Activated naive CD8-positive, alpha-beta T cell treated with anti-CD3 and anti-CD28 coated beads, Interleukin-2, amount 10 ng/mL, durations not matched to agents 7 days and 5 days (primary cell): ENCODE results near the gene TM9SF4. TPM values are rescaled to one million over a fixed set of nuclear protein-coding genes. Genes with fewer than 3 reads are reported as not detected.
A peak's percentile ranks its signal among the peaks of the same experiment; 100 is the strongest.
"Not testable (repeated sequence)": the region's sequence is repeated elsewhere in the genome, so short reads cannot be mapped to it uniquely, and the experiment has no call there.

Experiments used
- ATAC-seq: fragments of 150-1000 bp; cut with Tn5 transposase; one replicate; pipeline ENCODE4 v1.10.0; 2021; ENCODE audit warnings: low read depth, moderate library complexity
- POLR2A ChIA-PET: fragments of 350-600 bp; sonication (Branson Sonifier 250); formaldehyde crosslinking; loops from one replicate; lab custom pipeline; 2021; ENCODE audit warnings: antibody characterized with exemption; lab: Charles Lee
- DNase-seq: peaks from one replicate; pipeline ENCODE4 v3.0.0; 2021
- H3K27ac Mint-ChIP-seq: one replicate; pipeline ENCODE4 v1.8.0; 2022; ENCODE audit warnings: mild to moderate bottlenecking, mixed read lengths
- H3K27me3 Mint-ChIP-seq: one replicate; pipeline ENCODE4 v1.8.0; 2022; ENCODE audit warnings: mild to moderate bottlenecking, moderate library complexity, mixed read lengths
- H3K36me3 Mint-ChIP-seq: one replicate; pipeline ENCODE4 v1.8.0; 2021; ENCODE audit warnings: mild to moderate bottlenecking, mixed read lengths
- H3K4me1 Mint-ChIP-seq: one replicate; pipeline ENCODE4 v1.8.0; 2021; ENCODE audit warnings: mixed read lengths
- H3K4me3 Mint-ChIP-seq: one replicate; pipeline ENCODE4 v1.8.0; 2022; ENCODE audit warnings: mild to moderate bottlenecking, moderate library complexity, mixed read lengths
- H3K9me3 Mint-ChIP-seq: one replicate; pipeline ENCODE4 v1.8.0; 2021; ENCODE audit warnings: mixed read lengths
- total RNA-seq, 2 experiments: library from RNA; stranded (reverse); gene quantifications; one replicate each; pipeline ENCODE4 v1.2.3, GENCODE V29; 2021

TM9SF4 gene
- total RNA-seq, 2 experiments from 2014 or later, result 36.9 to 39.7 TPM

- H3K4me1 Mint-ChIP-seq, result peaks cover 29% of the 10 kb centered on the region
- H3K36me3 Mint-ChIP-seq, result peaks cover 11% of the 10 kb centered on the region
- DNase-seq (no peak), ATAC-seq (no peak)
- H3K27ac Mint-ChIP-seq, result no peak overlapping the region
- POLR2A ChIA-PET, result no interaction called here
- H3K4me3 Mint-ChIP-seq, result peak overlapping the region; percentile 99
- H3K27me3 Mint-ChIP-seq, result no peaks in the 10 kb centered on the region
- H3K9me3 Mint-ChIP-seq, result no peaks in the 10 kb centered on the region
Observed at GRCh38 chr20:32111156-32111686, 1.7 kb downstream of the TM9SF4 start.

- DNase-seq (no peak), ATAC-seq (no peak)
- peaks cover 32% of the 10 kb centered on the region for H3K4me1 Mint-ChIP-seq
- peaks cover 13% of the 10 kb centered on the region for H3K36me3 Mint-ChIP-seq
- H3K9me3 Mint-ChIP-seq, result no peaks in the 10 kb centered on the region
- no peak overlapping the region for H3K4me3 Mint-ChIP-seq
- no peak overlapping the region for H3K27ac Mint-ChIP-seq
- H3K27me3 Mint-ChIP-seq, result no peaks in the 10 kb centered on the region
- POLR2A ChIA-PET, result no interaction called here
Observed at GRCh38 chr20:32111753-32112152, 2.2 kb downstream of the TM9SF4 start.

DNA sequence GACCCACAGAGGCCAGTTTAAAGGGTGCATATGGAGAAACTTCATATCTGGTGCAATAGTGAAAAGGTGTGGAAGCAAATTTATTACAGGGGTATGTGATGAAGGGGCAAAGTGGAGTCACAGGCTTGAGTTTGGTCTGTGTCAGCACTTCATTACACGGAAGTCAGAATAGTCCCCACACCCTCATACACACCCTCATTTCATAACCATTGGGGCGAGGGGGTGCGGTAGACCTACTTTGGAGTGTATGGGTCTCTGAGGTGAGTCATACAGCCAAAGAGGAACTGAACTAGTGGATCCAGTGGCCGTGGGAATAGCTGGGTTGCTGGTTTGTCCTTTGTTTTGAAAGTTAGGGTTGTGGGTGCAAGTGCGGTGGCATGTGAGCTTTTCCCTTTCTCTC is 3.3 kb downstream of the TM9SF4 start:
- Mint-ChIP-seq H3K9me3 (no peaks in the 10 kb centered on the region), H3K4me3 (no peak overlapping the region), H3K36me3 (peaks cover 13% of the 10 kb centered on the region), H3K4me1 (peaks cover 35% of the 10 kb centered on the region), H3K27ac (no peak overlapping the region), H3K27me3 (no peaks in the 10 kb centered on the region)
- POLR2A ChIA-PET, result no interaction called here
- DNase-seq (no peak), ATAC-seq (no peak)

DNA sequence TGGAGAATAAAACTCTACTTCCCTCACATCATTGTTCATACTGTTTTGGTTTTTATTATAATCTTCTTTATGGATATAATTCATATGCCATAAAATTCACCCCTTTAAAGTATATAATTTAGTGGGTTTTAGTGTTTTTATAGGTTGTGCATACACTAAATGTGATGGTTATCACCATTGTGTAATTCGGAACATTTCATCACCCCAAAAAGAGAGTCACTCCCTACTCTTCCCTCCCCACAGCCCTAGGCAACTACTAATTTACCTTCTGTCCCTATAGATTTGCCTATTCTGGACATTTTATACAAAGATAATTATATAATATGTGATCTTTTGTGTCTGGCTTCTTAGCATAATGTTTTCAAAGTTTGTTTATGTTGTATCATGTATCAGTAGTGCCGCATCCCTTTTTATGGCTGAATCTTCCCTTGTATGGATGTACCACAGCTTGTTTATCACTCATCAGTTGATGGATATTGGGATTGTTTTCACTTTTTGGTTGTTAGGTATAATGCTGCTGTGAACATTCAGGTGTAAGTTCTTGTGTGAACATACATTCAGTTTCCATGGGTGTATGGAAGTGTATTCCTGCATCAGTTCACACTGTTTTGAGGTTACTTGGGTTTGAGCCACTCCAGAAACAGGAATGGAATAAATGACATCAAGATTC is 4.2 kb downstream of the TM9SF4 start:
- Mint-ChIP-seq H3K27me3 (no peaks in the 10 kb centered on the region), H3K4me1 (peaks cover 35% of the 10 kb centered on the region), H3K9me3 (no peaks in the 10 kb centered on the region), H3K4me3 (no peak overlapping the region), H3K36me3 (peaks cover 13% of the 10 kb centered on the region), H3K27ac (no peak overlapping the region)
- DNase-seq, result no peak
- POLR2A ChIA-PET, result no interaction called here
- ATAC-seq, result no peak

- Mint-ChIP-seq H3K27me3 (no peaks in the 10 kb centered on the region), H3K4me3 (no peak overlapping the region), H3K27ac (no peak overlapping the region), H3K4me1 (peaks cover 35% of the 10 kb centered on the region), H3K9me3 (no peaks in the 10 kb centered on the region), H3K36me3 (peaks cover 13% of the 10 kb centered on the region)
- DNase-seq (no peak), ATAC-seq (no peak)
- POLR2A ChIA-PET, result interaction anchor here (0.5 kb wide), 1 partner anchor 234 kb away, joined by 4 read pairs; no protein-coding TSS in a partner anchor
Observed at GRCh38 chr20:32114305-32114960, 4.9 kb downstream of the TM9SF4 start.

DNA sequence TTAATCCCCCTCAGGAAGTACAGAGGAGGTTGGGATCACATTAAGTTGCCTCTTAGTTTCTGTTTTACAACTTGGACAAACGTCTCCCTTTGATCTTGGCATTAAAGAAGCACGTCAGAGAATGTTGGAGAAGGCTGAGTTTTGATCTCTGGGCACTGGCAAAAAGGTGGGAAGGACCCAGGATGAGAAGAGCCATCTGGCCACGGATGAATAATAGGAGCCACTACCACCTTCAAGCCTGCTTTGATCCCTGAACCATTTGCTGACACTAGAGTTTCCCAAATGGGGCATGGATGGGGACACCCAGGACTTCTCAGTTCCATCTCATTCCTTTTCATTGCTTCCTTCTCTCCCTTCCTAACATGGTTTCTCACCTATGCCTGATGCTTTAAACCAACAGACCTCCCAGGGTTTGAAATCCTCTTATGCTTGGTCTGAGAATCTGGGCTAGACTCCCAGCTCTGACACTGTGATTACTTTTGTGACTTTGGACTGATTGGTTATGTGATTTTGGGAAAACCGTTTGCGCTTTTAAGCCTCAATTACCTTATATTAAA is 5.8 kb downstream of the TM9SF4 start:
- no peak overlapping the region for H3K4me3 Mint-ChIP-seq
- H3K9me3 Mint-ChIP-seq, result no peaks in the 10 kb centered on the region
- H3K27me3 Mint-ChIP-seq, result no peaks in the 10 kb centered on the region
- ATAC-seq, result no peak
- POLR2A ChIA-PET, result no interaction called here
- peaks cover 13% of the 10 kb centered on the region for H3K36me3 Mint-ChIP-seq
- no peak for DNase-seq
- H3K4me1 Mint-ChIP-seq, result peaks cover 32% of the 10 kb centered on the region
- H3K27ac Mint-ChIP-seq, result no peak overlapping the region

GRCh38 chr20:32116079-32116521 is 6.6 kb downstream of the TM9SF4 start:
- no peak for DNase-seq
- H3K4me1 Mint-ChIP-seq, result peaks cover 26% of the 10 kb centered on the region
- H3K4me3 Mint-ChIP-seq, result no peak overlapping the region
- no peaks in the 10 kb centered on the region for H3K9me3 Mint-ChIP-seq
- peaks cover 13% of the 10 kb centered on the region for H3K36me3 Mint-ChIP-seq
- H3K27ac Mint-ChIP-seq, result no peak overlapping the region
- POLR2A ChIA-PET, result interaction anchor here (0.8 kb wide), 1 partner anchor 8 kb away, joined by 3 read pairs; no protein-coding TSS in a partner anchor
- no peaks in the 10 kb centered on the region for H3K27me3 Mint-ChIP-seq
- ATAC-seq, result no peak

DNA sequence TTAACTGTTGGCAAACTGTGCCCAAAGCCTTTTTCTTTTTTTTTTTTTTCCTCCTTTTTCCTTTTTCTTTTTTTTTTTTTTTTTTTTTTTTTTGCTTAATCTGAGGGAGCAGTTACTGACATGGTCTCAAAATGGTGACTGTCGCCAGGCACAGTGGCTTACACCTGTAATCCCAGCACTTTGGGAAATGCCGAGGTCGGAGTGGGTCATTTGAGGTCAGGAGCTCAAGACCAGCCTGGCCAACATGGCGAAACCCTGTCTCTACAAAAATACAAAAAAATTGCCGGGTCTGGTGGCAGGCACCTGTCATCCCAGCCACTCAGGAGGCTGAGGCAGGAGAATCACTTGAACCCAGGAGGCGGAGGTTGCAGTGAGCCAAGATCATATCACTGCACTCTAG is 7.3 kb downstream of the TM9SF4 start:
- peaks cover 19% of the 10 kb centered on the region for H3K4me1 Mint-ChIP-seq
- ATAC-seq, result not testable (repeated sequence)
- POLR2A ChIA-PET, result interaction anchor here (0.8 kb wide), 1 partner anchor 9 kb away, joined by 3 read pairs; no protein-coding TSS in a partner anchor

DNA sequence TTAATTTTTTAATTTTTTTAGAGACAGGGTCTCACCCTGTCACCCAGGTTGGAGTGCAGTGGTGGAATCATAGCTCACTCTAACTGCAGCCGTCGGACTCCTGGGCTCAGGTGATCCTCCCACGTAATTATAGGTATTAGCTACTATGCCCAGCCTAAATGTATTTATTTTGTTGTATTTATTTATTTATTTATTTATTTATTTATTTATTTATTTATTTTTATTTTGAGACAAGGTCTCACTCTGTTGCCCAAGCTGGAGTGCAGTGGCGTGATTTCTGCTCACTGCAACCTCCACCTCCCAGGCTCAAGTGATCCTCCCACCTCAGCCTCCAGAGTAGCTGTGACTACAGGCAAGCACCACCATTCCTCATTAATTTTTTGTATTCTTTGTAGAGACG is 8.9 kb downstream of the TM9SF4 start:
- H3K27me3 Mint-ChIP-seq, POLR2A ChIA-PET: not testable (repeated sequence)
- peaks cover 16% of the 10 kb centered on the region for H3K4me1 Mint-ChIP-seq

More for the DNA sequence above, 7.3 kb downstream of the TM9SF4 start:
- not testable (repeated sequence) for DNase-seq, H3K36me3 Mint-ChIP-seq, H3K27ac Mint-ChIP-seq, H3K4me3 Mint-ChIP-seq, H3K9me3 Mint-ChIP-seq, H3K27me3 Mint-ChIP-seq

DNA sequence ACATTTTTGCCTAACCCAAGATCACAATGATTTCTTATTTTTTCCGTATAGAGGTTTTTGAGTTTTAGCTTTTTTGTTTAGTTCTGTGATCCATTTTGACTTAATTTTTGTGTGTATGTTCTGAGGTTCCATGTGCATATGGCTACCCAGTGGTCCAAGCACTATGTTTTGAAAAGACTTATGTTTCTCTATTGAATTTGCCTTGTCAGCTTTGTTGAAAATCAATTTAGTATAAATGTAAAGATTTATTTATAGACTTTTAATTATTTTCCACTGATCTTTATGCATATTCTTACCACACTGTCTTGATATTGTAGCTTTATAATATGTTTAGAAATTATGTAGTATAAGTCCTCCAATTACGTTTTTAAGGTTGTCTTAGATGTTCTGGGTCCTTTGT is 10.2 kb downstream of the TM9SF4 start:
- Mint-ChIP-seq H3K36me3 (peaks cover 14% of the 10 kb centered on the region), H3K27me3 (no peaks in the 10 kb centered on the region), H3K9me3 (no peaks in the 10 kb centered on the region), H3K4me1 (peaks cover 14% of the 10 kb centered on the region), H3K4me3 (no peak overlapping the region), H3K27ac (no peak overlapping the region)
- POLR2A ChIA-PET, result no interaction called here
- no peak for ATAC-seq
- no peak for DNase-seq

More for the DNA sequence above, 8.9 kb downstream of the TM9SF4 start:
- peaks cover 11% of the 10 kb centered on the region for H3K36me3 Mint-ChIP-seq
- H3K9me3 Mint-ChIP-seq, DNase-seq, H3K27ac Mint-ChIP-seq, H3K4me3 Mint-ChIP-seq, ATAC-seq: not testable (repeated sequence)

- H3K9me3 Mint-ChIP-seq, H3K4me1 Mint-ChIP-seq, H3K27me3 Mint-ChIP-seq, H3K4me3 Mint-ChIP-seq, H3K27ac Mint-ChIP-seq, POLR2A ChIA-PET, ATAC-seq, DNase-seq: not testable (repeated sequence)
- H3K36me3 Mint-ChIP-seq, result peaks cover 14% of the 10 kb centered on the region
Observed at GRCh38 chr20:32121908-32122307, 12.4 kb downstream of the TM9SF4 start.

GRCh38 chr20:32123088-32123487 is 13.6 kb downstream of the TM9SF4 start:
- Mint-ChIP-seq H3K36me3 (peaks cover 14% of the 10 kb centered on the region), H3K4me1 (no peaks in the 10 kb centered on the region), H3K27me3 (no peaks in the 10 kb centered on the region), H3K4me3 (no peak overlapping the region), H3K27ac (no peak overlapping the region), H3K9me3 (no peaks in the 10 kb centered on the region)
- ATAC-seq (no peak), DNase-seq (no peak)
- POLR2A ChIA-PET, result interaction anchor here (0.5 kb wide), 1 partner anchor 196 kb away, joined by 4 read pairs; no protein-coding TSS in a partner anchor

DNA sequence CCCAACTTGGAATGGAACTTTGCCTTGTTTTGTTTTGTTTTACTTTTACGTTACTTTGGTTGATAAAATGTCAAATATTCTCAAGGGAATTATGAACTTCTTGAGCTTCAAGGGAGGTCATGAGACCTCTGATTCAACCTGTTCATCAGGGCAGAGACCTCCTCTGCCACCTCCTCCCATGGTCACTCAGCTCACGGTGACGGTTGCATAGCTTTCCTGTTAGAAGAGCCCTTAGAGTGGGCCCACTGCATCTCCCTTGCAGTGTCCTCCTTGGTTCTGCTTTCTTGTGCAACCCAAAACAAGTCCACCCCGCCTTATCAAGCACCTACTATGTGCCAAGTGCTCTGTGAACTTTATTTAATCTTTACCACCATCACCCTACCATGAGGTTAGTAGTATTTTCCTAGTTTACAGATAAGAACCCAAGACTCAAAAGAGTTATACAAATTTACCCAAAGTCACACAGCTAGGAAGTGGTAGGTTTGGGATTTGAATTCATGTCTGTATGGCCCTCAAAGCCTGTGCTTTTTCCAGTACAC is 15.5 kb downstream of the TM9SF4 start:
- DNase-seq (no peak), ATAC-seq (no peak)
- Mint-ChIP-seq H3K27ac (no peak overlapping the region), H3K9me3 (no peaks in the 10 kb centered on the region), H3K36me3 (peaks cover 14% of the 10 kb centered on the region), H3K4me1 (no peaks in the 10 kb centered on the region), H3K27me3 (no peaks in the 10 kb centered on the region), H3K4me3 (no peak overlapping the region)
- POLR2A ChIA-PET, result no interaction called here
